ENCODE measurements around the gene ANKRD49.

The ANKRD49 gene

DNA sequence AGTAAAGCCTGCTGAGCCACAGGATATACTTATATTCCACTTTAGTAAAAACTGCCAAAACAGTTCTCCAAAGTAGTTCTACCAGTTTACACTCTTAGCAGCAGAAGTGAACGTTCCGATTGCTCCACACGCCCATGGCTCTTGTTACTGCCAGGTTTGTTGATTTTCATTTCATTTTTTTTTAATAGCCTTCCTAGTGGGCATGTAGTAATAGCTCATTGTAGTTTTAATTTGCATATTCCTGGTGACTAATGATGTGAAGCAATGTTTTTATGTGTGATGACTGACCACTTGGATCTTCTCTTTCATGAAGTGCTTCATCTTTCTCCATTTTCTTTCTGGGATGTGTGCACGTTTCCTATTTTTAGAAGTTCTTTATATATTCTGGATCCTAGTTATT, 13.7 kb downstream of the ANKRD49 start:
- no peak for DNase-seq (ENCODE audit: low read depth)

DNA sequence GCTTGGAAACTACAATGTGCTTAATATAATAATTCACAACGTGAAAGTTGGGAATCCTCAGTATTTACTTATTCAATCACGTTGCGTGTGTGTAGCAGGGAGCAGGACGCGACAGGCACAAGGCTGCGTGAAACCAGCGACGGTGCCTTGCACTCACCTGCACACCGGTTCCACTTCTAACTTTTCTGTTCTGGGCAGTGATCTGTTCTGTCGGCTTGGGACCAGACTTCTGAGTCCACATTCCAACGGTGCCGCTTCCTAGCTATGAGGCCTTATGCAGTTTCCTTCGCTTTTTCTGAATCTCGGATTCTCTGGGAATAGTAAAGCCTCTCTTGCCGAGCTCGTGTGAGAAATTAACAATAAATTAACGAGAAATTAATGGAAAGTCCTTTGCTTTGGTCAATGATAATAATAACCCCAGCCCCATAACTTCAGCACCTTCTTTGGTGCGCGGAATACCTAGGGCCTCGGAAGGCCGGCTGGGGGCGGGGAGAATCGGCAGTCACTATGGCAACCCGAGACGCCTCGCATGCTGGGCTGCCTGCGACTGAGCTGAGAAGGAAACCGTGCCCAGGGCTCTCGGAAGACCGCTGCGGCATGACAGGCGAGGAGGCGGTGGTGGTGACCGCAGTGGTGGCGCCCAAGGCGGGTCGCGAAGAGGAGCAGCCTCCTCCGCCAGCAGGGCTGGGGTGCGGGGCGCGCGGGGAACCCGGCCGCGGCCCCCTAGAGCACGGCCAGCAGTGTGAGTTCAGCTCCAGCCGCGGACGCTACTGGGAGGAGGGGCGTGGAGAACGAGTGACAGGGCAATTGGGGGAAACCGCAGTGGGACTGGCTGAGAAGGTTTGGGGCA, 18.4 kb downstream of the ANKRD49 start, which contains the start of gene C11orf97:
TSS of gene C11orf97 (plus strand) at position 530 of the 850 bp plus-strand sequence. CDS start at position 598, 68 bp downstream.
- DNase-seq (ENCODE audit: low read depth): no peak

DNA sequence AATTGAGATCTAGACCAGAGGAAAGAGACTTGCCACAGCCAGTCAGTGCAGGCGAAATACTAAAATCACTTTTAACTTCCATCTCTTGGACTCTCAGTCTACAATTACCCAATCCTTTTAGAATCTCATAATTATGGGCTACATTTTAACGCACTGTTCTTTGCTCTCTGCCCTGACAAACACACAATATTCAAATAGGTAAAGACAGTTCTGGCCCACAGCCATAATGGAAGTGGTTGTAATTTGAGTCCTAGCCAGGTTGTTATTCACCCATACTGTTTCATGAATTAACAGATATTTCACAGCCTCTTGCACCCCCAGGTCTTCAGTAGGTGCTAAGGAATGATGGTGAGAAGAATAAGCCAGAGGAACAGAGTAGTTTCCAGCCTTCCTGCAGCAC, 19.3 kb downstream of the ANKRD49 start:
- DNase-seq (ENCODE audit: low read depth): no peak

DNA sequence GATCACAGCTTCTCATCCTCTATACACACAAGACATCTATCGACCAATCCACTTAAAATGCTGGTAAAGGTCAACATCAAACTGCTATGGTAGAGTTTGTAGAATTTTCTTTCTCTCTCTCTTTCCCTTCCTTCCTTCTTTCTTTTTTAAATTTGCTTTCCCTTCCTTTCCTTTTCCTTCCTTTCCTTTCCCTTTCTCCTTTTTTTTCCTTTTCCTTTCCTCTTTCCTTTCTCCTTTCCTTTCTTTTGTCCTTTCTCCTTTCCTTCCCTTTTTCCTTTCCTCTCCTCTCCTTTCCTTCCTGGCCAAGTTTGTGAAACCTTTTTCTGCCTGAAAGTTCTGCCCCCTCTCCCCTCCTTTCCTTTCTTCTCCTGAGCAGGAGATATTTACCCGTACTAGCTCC, 21.6 kb downstream of the ANKRD49 start:
- no peak for DNase-seq (ENCODE audit: low read depth)

DNA sequence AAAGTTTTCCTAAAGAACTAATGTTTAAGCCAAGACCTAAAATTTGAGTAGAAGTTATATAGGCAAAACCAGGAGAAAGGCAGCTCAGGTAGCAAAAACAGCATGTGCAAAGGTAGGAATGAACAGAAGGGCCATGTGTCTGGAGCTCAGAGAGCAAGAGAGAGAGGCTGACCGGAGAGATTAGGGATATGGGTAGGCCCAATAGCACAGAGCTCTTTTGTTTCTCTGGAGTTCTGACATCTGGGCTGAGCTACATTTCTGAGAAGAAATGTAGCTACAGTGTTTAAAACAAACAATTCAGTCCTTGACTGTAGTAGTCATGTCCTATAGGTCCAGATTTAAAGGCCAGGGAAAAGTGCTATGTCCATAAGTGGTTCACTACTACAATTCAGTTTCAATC, 22.9 kb downstream of the ANKRD49 start:
- DNase-seq (ENCODE audit: low read depth): no peak

DNA sequence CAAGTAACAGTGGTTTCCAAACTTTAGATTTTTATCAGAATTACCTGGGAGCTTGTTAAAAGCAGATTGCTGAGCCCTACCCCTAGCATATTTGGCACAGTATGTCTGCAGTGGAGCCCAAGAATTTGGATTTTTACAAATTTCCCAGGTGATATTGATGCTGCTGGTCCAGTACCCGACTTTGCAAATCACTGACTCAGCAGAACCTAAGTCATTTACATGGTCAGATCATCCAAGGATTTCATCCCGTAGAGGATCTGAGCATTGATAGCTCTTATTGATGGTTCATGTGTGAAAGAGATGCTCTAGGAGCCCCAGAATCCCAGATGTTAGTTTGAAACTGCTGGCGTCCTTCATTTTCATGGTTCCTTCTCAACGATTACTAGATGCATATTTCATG, 24.5 kb downstream of the ANKRD49 start:
- no peak for DNase-seq (ENCODE audit: low read depth)

DNA sequence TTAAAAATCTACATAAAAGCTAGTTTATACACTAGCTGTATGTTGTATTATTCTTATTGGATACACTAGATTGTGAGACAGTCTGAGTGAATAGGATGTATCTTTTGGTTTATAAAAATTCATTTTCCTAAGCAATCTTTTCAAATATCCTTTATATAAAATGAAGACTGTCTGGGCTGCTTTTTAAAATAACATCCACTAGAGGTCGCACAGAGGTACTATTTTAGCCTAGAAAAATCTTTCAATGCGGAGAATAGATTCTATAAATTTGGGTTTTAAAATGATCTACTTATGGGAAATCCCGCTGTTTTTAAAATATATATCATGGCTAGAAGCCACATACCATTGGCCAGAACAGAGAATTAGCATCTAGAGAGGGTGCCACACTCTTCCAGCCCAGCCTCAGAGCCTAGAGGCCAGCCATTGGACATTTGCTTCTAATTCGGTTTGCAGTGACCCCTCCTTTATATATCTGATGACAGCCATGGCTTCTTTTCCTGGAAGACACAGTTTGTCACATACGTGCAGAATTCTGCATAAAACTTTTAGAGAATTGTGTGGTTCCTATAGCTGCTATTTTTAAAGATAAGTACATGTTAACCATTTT, 25.8 kb downstream of the ANKRD49 start:
- no peak for DNase-seq (ENCODE audit: low read depth)

DNA sequence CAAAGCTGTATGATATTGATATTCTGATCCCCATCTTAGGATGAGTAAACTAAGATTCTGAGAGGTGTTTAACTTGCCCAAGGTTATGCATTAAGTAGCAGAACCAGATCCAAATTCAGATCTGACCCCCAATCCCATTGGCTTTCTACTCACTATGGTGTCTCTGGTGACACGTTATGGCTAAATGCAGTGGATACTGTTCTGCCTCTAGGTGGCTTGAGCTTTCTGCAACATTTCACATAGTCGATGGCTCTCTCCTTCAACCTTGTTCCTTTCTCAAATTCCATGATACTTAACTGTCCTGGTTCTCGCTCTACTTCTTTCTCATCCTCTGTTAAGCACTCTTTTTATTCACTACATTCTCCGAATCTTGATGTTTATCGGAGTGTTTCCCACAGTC, 27.9 kb downstream of the ANKRD49 start:
- no peak for DNase-seq (ENCODE audit: low read depth)

DNA sequence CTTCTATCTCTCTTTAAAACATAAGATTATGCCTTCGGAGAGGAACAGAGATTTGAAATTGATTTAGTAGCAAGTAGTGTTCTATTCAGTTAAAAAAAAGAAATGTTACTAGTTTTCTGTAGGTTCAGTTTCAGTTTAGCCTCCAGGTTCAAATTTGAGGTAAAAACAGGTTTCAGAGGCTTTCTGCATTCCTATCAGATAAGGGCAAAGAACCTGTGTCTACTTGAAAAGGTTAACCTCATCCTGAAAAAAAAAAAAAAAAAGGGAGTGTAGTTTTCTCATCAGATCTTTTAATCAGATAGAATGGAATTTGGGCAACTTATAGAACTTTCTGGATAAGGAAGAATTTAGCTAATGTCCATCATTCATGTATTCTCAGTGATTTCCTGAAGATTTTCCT, 30.6 kb downstream of the ANKRD49 start:
- no peak for DNase-seq (ENCODE audit: low read depth)

DNA sequence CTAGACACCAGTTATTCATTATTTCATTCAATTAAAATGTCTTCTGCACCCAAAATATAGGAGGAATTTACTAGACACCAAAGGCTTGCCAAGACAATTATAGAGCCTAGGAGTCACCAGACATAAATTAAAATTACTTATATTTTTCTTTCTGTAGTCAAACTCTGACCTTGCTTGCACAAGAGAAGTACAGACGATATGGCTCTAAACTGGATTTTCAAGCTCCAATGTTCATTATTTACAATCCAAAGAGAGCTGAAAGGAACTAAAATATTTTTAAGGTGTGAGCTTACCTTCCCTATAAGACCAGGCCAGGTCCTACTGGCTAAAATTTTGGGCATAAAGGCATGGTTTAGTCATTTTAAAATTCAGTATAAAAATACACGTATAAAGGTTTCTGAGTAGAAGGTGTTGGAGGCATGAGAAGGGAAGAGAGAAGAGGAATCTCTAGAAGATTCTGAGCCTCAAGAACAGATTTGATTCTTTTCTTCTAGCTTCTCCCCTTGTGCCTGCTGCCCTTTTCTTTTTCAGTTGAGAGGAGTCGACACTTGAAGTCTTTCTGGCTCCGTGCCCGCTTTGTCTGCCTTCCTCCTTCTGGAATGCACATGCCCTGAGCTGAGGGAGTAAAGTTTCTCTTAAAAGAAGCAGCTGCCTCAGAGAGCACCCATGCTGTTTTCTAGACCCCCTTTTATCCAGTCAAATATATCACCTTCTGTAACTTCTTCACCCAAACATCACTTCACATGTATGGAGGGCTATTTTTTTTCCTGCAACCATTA, 32.0 kb downstream of the ANKRD49 start:
- DNase-seq (ENCODE audit: low read depth): peak; percentile 40

DNA sequence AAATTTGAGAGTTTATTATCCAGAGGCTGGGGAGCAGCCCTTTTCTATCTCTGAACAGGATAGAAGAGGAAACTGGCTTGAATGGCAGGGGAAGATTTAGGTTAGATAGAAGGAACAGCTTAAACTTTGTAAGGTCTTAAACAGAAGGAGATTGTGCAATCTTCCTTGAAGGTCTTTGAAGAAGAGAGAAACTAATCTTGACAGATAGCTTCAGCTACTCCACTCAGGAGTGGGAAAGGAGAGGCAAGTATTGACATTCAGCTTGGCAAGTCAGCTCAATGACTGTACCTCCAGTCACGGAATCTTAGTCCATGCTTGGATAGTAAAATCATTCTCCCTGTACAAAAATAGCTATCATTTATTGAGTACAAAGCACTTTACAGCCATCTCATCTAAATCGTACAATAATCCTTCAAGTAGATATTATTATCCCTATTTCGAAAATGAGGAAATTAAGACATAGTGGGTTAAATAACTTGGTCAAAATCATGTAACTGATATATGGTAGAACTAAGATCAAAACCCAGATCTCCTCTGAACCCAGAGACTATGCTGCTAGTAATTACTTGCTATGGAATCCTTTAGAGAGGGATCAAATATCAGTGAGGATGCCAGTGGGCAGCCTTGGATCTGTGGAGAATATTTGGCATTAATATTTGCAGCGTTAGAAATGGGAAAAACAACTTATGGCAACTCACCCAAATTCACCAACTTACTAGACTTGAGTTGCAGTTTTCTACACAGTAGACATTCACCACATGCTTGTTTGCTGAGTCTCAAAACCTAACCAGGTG, 33.1 kb downstream of the ANKRD49 start:
- no peak for DNase-seq (ENCODE audit: low read depth)

DNA sequence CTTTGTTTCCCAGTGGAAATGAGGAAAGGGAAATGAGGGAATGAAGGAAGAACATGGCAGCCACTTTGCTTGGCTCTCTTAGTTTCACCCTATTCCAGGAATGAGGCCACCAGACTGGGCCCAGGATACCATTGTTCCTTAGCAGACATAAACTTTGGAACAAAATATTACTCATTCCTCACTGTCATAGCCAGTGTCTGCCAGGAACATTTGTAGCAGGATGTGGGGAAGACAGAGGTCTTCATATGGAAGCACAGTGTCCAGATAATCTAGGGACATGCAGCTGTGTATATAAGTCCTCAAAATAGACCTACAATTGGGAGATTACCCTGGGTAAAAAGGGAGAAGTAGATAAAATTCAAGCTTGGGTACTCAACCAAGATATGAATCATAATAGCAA, 34.8 kb downstream of the ANKRD49 start:
- DNase-seq (ENCODE audit: low read depth): no peak

DNA sequence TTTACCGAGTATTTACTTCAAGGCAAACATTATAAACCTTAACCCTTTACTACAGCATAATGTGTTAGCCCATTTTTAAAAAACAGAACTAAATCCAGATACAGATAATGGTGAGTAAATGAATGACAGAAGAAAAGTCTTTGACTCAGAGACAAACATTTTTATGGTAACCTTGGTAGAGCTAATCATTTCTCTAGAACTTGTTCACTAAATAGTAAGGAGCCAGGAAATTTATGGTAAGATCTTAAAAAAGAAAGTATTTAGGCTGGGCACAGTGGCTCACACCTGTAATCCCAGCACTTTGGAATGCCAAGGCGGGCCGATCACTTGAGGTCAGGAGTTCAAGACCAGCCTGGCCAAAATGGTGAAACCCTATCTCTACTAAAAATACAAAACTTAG, 38.4 kb downstream of the ANKRD49 start:
- no peak for DNase-seq (ENCODE audit: low read depth)

DNA sequence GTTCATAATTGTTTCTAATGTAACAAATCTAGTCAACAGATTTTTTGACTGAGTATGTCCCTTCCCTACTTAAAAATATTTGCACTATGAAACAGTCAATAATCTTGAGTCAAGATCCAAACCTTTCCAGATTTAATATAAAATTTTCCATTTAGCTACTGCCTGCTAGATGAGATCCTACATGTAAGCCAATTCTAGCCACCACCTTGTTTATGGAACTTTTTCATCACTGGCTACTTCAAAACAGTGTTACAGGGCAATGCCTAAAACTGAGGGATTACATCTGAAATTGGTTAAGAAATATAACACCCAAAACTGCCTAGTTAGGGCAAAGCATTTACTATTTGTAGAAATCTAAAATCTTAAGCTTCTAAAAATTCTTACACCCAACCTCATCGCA, 39.4 kb downstream of the ANKRD49 start:
- DNase-seq (ENCODE audit: low read depth): no peak

DNA sequence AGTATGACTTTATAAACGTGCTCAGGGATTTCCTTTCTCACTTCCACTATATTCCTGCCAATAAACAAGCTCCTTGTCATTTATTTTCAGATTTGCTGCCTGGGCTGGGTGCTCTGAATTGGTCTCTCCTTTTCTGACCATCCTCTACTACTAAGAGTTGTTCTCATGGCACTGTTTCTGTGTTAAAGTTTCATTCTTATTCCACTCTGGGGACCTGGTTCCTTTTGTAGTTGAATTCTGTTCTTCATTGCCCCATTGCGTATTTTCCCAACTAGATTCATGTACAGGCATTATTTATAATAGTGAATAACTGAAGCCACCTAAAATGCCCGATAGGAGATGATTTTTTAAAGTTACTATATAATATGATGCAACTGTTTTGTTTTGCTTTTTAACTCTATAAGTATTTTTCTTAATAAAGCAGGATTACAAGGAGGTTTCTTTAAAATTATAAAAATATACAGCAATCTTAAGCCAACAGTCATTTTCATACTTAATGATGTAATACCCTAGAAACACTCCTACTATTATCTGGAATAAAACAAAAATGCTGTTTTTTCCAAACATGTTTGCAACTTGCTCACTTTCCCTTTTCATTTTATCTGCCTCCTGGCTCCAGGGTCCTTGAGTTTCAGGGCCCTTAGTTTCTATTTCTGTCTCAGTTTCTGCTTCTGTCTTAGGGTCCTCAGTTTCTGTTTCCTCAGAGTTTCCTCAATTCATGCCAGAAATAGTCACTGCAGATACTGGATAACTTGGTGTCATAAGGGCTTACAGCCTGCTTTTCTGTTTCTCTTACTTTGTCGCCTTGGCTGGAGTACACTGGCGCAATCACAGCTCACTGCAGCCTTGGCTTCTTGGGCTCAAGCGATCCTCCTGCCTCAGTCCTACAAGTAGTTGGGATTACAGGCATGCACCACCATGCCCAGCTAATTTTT, 40.2 kb downstream of the ANKRD49 start:
- DNase-seq (ENCODE audit: low read depth): no peak

DNA sequence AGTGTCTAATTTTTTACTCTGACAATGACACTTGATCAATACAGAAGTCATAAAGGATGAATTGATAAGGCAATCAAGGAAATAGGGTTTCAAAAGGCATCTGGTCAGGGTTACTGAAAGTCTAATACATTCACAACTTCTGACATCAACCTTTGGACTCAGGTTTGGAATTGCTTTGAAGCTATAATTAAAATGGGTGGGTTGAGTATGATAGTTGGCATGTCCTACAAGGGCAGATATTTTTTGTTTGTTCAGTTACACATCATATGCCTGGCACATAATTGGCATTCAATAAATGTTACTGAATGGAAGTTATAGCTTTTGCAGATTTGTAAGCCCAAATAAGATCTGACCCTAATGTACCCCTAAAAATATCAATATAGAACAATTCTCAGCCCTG, 42.6 kb downstream of the ANKRD49 start:
- DNase-seq (ENCODE audit: low read depth): no peak

DNA sequence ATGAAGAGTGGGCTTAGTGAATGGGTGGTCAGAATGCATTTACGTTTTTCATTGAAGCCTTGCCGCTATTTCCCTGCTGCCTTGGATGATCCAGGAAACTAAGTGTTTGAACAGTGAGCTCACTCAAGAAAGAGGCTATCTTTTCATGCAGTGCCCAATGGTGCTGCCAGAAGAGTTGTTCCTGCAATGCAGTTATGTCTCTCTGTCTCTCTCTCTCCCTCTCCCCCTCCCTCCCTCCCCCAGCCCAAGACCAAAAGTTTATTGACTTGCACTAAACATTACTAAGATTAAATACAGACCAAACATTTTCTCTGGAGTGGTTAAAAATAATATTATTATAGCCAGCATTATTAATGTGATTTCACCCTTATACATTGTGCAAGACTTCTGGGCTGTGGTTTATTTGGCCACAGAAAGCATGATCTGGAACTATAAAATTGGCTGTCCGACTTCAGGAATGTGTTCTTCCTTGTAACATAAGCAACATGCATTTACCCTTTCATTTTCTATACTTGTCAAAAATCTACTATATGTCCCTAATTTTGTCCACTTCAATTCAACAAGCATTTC, 43.3 kb downstream of the ANKRD49 start:
- peak; percentile 30 for DNase-seq (ENCODE audit: low read depth)

DNA sequence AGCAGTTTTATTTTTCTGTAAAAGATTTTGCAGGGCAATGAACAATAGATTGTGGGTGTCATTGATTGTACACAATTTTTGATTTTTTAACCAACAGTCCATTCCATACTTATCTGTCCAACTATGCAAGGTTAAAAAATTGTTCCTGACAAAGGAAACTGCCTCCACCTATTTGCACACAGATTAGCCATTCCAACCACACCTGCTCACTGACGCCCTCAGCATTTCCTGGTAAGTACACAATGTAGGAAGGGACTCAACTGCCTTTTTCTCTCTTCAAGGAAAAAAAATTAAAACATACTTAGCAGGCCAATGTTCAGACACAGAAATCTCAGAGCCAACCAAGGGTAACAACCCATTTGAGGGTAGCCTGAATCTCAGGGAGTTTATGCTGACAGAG, 45.6 kb downstream of the ANKRD49 start:
- DNase-seq (ENCODE audit: low read depth): no peak

DNA sequence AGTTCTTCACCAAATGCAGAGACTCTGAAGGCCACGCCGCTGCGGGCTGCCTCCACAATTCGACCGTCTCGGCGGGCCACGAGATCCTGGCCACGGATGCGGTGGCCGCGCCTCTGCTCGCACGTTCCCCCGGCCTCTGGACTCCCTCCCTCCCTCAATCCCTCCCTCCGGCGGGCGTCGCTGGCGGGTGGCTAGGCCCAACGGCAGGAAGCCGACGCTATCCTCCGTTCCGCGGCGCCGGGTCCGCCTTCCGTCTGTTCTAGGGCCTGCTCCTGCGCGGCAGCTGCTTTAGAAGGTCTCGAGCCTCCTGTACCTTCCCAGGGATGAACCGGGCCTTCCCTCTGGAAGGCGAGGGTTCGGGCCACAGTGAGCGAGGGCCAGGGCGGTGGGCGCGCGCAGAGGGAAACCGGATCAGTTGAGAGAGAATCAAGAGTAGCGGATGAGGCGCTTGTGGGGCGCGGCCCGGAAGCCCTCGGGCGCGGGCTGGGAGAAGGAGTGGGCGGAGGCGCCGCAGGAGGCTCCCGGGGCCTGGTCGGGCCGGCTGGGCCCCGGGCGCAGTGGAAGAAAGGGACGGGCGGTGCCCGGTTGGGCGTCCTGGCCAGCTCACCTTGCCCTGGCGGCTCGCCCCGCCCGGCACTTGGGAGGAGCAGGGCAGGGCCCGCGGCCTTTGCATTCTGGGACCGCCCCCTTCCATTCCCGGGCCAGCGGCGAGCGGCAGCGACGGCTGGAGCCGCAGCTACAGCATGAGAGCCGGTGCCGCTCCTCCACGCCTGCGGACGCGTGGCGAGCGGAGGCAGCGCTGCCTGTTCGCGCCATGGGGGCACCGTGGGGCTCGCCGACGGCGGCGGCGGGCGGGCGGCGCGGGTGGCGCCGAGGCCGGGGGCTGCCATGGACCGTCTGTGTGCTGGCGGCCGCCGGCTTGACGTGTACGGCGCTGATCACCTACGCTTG, 50.2 kb downstream of the ANKRD49 start, which contains the start of gene FUT4:
TSS of gene FUT4 (plus strand) at position 227 of the 951 bp plus-strand sequence. CDS start at position 440, 213 bp downstream.
- peak; percentile 55 for DNase-seq (ENCODE audit: low read depth)

Data from fibroblast of the conjunctiva (primary cell).